Measurements from ENCODE around the gene CCP110. TPM values are rescaled to one million over a fixed set of nuclear protein-coding genes. Genes with fewer than 3 reads are reported as not detected.

The CCP110 gene
- total and polyA plus RNA-seq, 2 donors (not counting 1 experiment from before 2014, with no cell fraction given) = 4.9 to 23.6 TPM

DNA sequence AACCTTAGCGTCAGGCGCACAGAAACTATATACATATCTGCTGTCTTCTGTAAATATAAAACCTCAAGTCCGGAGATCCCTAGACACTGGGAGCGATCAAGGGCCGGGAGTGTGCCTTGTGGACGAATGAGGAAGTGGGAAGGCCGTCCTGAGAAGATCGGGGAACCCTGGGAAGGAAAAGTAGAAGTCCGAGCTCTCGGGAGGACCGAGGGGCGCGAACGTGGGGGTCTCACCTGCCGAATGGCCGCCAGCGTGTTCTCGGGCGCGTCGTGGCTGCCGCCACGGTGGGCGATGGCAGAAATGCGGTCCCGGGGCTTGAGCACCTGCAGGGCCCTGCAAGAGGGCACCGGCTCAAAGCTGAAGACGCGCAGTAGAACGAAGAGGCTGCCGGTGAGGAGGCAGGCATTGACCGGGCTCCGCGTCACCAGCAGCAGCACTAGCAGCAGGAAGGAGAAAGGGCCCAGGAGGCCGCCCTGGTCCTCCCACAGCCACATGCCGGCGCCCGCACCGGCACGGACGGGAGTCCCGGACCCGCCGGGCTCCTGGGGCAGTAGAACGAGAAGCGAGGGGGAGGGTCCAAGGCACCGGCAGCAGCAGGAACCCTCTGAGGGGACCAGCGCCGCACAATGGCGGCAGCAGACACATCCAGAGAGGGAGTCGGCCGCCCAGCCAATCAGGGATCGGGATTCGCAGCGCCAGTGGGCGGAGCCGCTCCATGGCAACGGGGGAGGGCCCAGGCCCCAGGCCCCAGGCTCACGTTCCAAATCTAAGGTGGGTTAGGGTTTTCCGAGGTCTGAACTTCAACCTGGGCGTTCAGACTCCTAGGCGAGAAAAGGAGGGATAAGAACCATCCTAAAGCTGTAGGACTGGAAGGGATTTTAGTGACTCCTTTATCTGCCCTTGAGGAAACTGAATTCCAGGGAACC lies 2.0 kb upstream of the CCP110 start, which contains the start of gene GDE1:
Gene GDE1, minus strand, starts transcription at position 628 of the 926 bp plus-strand sequence. Its CDS starts 134 bp downstream, at position 494.
- Histone ChIP-seq H3K9me3 (ENCODE audit: control extremely low read depth in 1 of 3, control insufficient read depth in 2 of 3, insufficient read depth in 1 of 3, low read length in 2 of 3) (no peaks in the 10 kb centered on the region), H3K4me2 (replicated peaks; ENCODE audit: low read depth, low read length, poor library complexity, severe bottlenecking) (peak within 1 kb of the TSS; percentile 81), H3K36me3 (replicated peaks in 1 of 2; ENCODE audit: control extremely low read depth in 1 of 2, control insufficient read depth in 1 of 2, extremely low read depth in 1 of 2, insufficient read depth in 2 of 2, low read length in 1 of 2) (no peaks in the 10 kb centered on the region), H4K20me1 (ENCODE audit: control insufficient read depth, insufficient read depth, low read length, poor library complexity, severe bottlenecking) (no peaks in the 10 kb centered on the region), H3K4me3 (ENCODE audit: control extremely low read depth in 1 of 5, extremely low read depth in 1 of 5, insufficient read depth in 1 of 5, low read depth in 2 of 5, low read length in 4 of 5) (peak within 1 kb of the TSS; percentile 56 to 87 (median 79)), H3K79me2 (ENCODE audit: control insufficient read depth, insufficient read depth, low read length) (peaks cover 40% of the 10 kb centered on the region), H3K27ac (ENCODE audit: low read length in 2 of 2) (peak within 1 kb of the TSS; percentile 39 to 75), H3K9ac (ENCODE audit: low read length) (peak within 1 kb of the TSS; percentile 78), H3K27me3 (replicated peaks in 1 of 4; ENCODE audit: control extremely low read depth in 1 of 4, control insufficient read depth in 3 of 4, insufficient read depth in 4 of 4, low read length in 3 of 4) (no peaks in the 10 kb centered on the region), H2AFZ (ENCODE audit: insufficient read depth, low read depth, low read length, poor library complexity, severe bottlenecking) (peak within 1 kb of the TSS; percentile 89), H3K4me1 (ENCODE audit: control insufficient read depth in 2 of 2, insufficient read depth in 2 of 2, low read length in 2 of 2) (peaks cover 19 to 37% of the 10 kb centered on the region in 2 donors)
- CTCF ChIA-PET = interaction anchor here (1.1 to 1.6 kb wide), 3 partner anchors 19 to 38 kb away, joined by 3 to 6 read pairs (median 4); partner anchors contain the start of gene VPS35L
- intact Hi-C loops (cut with micrococcal nuclease) = loop anchor here (2.0 to 10.0 kb wide), 3 partner anchors 311 to 1223 kb away; partner anchors contain the start of genes SMG1 and THUMPD1
- H3K9me3 Mint-ChIP-seq (ENCODE audit: insufficient read depth) = no peaks in the 10 kb centered on the region
- ATAC-seq (ENCODE audit: low read depth) = peak; percentile 78
- H3K27ac Mint-ChIP-seq = peak within 1 kb of the TSS; percentile 89
- TF ChIP-seq EZH2 (IDR thresholded peaks at IDR 0.05; ENCODE audit: borderline replicate concordance, insufficient read depth, low read depth, low read length, poor library complexity, severe bottlenecking) (no peak), CTCF (IDR thresholded peaks at IDR 0.05) (peak; percentile 21)
- POLR2A ChIA-PET = interaction anchor here (0.8 kb wide), 1 partner anchor 34 kb away, joined by 4 read pairs; the partner anchor contains the start of gene VPS35L
- DNase-seq = peak; percentile 91
- H3K27me3 Mint-ChIP-seq = no peaks in the 10 kb centered on the region
- under 1% methylated on average over 59 of the region's 62 CpGs for WGBS (ENCODE audit: insufficient coverage)
- peak within 1 kb of the TSS; percentile 95 for H3K4me3 Mint-ChIP-seq
- peaks cover 37% of the 10 kb centered on the region for H3K4me1 Mint-ChIP-seq

All from B cell (primary cell).